ENCODE data around the gene AMHR2.

DNA sequence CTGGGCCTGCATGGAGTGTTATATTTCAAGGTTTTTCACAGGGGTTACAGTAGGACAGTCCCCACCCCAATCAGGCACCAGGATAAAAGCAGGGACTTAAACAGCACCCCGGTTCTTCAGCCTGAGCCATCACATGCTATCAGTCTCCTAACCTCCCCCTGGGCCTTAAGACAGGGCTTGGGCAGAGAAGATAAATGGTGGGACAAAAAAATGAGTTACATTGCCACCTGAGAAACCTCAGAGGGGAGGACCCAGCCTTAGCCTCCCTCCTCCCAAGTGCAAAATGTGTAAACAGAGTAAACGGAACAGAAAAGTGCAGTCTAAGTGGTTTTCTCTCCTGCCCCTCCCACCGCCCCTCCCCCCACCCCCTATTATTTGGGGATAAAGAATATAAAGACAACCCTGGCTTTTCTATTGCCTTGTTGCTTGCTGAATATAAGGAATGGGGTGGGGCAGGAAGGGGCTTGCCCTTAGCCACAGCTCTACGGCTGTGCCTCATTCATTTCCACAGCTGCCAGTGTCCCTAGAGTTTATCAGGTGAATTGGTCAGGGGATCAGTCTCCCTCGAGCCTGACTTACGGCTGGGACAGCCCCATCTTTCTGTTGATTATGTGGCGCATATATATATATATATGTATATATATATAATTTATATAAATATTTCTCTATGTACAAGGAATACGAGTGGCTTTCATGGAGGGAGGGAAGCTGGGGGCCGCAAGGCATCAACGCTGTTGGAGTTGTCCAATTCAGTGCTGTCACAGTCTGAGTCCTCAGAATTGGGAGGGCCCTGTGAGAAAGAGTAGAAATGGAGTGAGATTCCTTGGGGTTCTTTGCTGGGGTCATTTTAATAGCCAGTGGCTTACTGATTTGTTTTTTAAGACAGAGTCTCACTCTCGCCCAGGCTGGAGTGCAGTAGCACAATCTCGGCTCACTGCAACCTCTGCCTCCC is 57.1 kb downstream of the AMHR2 start:
- TF ChIP-seq POLR2AphosphoS5 (IDR thresholded peaks at IDR 0.05; ENCODE audit: control insufficient read depth, insufficient read depth, low read depth, low read length): peak; percentile 69
- no peak for TF ChIP-seq MEF2A (IDR thresholded peaks at IDR 0.05; ENCODE audit: control insufficient read depth, low read depth, low read length)
- no peak for TF ChIP-seq SIN3A (IDR thresholded peaks at IDR 0.05; ENCODE audit: borderline replicate concordance in 2 of 2, control insufficient read depth in 1 of 2, low read depth in 2 of 2, low read length in 2 of 2)
- TF ChIP-seq BACH1 (tag; IDR thresholded peaks at IDR 0.05): no peak
- TF ChIP-seq SMC3 (conservative IDR thresholded peaks at IDR 0.05; ENCODE audit: insufficient read depth, low read depth, low read length): no peak
- TF ChIP-seq ZNF76 (CRISPR knock-in tag; IDR thresholded peaks at IDR 0.05; ENCODE audit: borderline replicate concordance): no peak
- TF ChIP-seq, protein P1, sequence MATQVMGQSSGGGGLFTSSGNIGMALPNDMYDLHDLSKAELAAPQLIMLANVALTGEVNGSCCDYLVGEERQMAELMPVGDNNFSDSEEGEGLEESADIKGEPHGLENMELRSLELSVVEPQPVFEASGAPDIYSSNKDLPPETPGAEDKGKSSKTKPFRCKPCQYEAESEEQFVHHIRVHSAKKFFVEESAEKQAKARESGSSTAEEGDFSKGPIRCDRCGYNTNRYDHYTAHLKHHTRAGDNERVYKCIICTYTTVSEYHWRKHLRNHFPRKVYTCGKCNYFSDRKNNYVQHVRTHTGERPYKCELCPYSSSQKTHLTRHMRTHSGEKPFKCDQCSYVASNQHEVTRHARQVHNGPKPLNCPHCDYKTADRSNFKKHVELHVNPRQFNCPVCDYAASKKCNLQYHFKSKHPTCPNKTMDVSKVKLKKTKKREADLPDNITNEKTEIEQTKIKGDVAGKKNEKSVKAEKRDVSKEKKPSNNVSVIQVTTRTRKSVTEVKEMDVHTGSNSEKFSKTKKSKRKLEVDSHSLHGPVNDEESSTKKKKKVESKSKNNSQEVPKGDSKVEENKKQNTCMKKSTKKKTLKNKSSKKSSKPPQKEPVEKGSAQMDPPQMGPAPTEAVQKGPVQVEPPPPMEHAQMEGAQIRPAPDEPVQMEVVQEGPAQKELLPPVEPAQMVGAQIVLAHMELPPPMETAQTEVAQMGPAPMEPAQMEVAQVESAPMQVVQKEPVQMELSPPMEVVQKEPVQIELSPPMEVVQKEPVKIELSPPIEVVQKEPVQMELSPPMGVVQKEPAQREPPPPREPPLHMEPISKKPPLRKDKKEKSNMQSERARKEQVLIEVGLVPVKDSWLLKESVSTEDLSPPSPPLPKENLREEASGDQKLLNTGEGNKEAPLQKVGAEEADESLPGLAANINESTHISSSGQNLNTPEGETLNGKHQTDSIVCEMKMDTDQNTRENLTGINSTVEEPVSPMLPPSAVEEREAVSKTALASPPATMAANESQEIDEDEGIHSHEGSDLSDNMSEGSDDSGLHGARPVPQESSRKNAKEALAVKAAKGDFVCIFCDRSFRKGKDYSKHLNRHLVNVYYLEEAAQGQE (IDR thresholded peaks at IDR 0.05; ENCODE audit: borderline replicate concordance): no peak
- TF ChIP-seq, protein P1 (CRISPR knock-in tag; IDR thresholded peaks at IDR 0.05; ENCODE audit: low read depth): no peak
- no peak for TF ChIP-seq MEIS2 (IDR thresholded peaks at IDR 0.05; ENCODE audit: partially characterized antibody)
- TF ChIP-seq, protein P2, sequence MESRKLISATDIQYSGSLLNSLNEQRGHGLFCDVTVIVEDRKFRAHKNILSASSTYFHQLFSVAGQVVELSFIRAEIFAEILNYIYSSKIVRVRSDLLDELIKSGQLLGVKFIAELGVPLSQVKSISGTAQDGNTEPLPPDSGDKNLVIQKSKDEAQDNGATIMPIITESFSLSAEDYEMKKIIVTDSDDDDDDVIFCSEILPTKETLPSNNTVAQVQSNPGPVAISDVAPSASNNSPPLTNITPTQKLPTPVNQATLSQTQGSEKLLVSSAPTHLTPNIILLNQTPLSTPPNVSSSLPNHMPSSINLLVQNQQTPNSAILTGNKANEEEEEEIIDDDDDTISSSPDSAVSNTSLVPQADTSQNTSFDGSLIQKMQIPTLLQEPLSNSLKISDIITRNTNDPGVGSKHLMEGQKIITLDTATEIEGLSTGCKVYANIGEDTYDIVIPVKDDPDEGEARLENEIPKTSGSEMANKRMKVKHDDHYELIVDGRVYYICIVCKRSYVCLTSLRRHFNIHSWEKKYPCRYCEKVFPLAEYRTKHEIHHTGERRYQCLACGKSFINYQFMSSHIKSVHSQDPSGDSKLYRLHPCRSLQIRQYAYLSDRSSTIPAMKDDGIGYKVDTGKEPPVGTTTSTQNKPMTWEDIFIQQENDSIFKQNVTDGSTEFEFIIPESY (CRISPR knock-in tag; IDR thresholded peaks at IDR 0.05): no peak
- no peak for TF ChIP-seq RBBP5 (IDR thresholded peaks at IDR 0.05; ENCODE audit: borderline replicate concordance, insufficient read depth, low read length, poor library complexity, severe bottlenecking)
- no peak for TF ChIP-seq PYGO2 (tag; IDR thresholded peaks at IDR 0.05)
- no peak for TF ChIP-seq GATA2 (CRISPR knock-in tag; IDR thresholded peaks at IDR 0.05)
- TF ChIP-seq PHF8 (IDR thresholded peaks at IDR 0.05; ENCODE audit: borderline replicate concordance, low read length): no peak
- no peak for TF ChIP-seq CTCF (IDR thresholded peaks at IDR 0.05 in 2 of 3, conservative IDR thresholded peaks at IDR 0.05 in 1 of 3; ENCODE audit: insufficient read depth in 2 of 3, low read depth in 1 of 3, low read length in 3 of 3)

All from K562 (cell line).